ENCODE data around the gene CAPN8.

The CAPN8 gene

GRCh38 chr1:223702735-223703667 is 37.5 kb upstream of the CAPN8 start:
- DNase-seq (ENCODE audit: low read depth), result no peak

GRCh38 chr1:223700942-223701637 is 35.6 kb upstream of the CAPN8 start:
- no peak for DNase-seq (ENCODE audit: low read depth)

DNA sequence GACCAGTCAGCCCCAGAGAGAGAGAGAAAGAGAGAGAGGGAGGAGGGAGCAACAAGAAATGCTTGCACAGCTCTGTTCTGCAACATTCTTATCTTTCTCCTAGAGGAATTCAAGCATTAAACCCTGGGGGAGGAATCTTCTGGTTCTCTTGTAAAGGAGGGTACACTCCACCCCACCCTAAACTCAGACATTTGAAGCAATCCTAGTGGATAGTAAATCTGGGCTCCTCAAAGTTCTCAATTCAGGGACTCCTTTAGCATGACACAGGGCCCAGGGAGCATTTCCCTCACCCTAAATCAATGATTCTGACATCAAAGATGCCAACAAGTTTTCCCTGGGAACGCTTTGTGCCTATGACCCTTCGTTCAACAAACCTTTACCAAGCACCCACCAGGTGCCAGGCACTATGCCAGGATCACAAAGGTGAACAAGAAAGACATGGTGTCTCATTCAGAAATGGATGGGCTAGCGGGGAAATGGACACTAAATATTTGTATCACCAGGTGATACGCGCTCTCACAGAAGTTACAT is 35.0 kb upstream of the CAPN8 start:
- no peak for DNase-seq (ENCODE audit: low read depth)

- DNase-seq (ENCODE audit: low read depth), result no peak
These were observed 30.4 kb upstream of the CAPN8 start for GRCh38 chr1:223695941-223696340.

DNA sequence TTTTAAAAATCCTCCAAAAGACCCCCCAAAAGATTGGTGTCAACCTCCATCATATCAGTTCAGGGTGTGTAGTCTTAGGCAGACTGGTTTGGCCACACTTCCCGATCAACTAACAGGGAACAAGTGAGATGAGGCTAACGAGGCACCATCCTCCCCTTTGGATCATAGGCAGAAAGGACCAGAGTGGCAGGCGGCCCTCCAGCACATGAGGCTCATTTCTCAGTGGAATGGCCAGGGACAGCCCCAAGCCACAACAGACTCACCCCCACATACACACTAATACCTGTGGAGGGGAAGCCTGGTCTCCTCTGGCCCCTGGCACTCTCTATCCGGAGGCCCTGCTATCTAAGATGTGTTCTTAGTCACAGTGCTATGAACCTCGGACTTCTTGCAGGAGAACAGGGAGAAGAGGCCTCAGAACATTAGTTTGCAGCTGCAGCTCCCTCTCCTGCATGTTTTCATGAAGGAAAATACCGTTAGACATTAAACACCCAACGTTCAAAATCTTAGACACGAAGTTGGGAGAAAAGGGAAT is 29.6 kb upstream of the CAPN8 start:
- no peak for DNase-seq (ENCODE audit: low read depth)

DNA sequence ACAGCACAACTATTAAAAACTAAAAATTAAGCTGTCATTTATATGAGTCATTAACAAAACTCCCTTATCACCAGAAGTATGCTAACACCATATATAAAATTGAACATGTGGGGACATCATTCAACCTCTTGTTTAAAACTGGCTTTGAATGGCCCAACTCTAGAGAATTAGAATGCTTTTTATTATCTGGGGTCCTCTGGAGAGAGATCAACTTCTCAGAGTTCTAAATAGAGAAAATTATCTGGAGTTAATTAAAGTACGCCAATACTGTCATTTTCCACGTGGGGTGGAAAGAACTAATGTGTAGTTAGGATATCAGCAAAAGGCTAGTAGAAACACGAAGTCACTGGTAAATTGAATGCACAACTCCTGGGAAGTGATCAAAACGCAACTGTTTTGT is 25.6 kb upstream of the CAPN8 start:
- no peak for DNase-seq (ENCODE audit: low read depth)

DNA sequence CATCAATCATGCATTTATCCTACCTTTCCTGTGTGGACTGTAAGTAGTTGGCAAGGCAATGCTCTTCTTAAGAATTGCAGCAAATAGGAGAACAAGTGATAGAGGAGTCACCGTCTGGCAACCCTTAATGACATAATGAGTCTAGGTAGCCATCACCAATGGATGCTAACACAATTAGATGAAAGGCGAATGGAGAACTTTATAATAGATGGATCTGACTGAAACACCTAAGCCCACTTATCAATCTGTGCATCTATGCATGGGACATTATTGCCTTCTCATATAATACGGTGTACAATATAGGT is 18.9 kb upstream of the CAPN8 start:
- no peak for DNase-seq (ENCODE audit: low read depth)

DNA sequence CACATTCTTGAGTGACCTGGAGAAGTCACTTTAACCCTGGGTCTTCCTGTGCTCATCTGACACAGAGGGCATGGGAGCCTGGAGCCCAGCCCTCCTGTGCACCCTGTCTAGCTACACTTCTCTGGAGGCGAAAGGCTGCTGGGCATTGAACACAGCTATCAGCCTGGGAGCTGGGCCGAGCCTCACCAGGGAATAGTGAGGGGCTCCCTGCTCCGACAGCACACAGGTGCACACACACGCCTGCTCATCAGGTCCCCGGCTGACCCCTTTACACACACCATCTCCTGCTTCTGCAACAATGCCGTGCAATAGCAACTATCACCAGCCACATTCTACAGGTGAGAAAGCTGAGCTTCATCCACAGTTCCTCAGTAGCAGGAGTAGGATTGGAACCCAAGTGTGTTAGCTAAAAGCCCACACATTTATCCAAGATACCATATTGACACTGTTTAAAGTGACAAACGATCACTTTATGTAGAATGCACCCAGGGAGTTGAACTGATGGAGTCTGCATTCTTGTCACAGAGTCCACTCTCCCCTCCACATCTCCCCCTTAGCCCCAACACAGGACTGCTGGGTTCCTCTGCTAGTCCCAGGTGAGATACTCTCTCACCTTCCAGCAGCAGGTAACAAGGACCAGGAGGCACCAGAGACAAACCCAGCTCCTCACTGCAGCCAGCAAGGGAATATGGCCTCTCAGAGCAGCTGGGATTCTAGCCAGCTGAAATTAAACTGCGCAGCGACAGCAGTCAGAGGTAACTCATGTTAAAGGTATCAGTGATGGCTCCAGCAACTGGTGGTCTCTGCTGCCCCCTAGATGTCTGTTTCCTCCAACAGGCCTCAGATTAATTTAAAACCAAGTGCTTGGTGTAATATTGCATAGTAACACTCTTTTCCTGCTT is 18.3 kb upstream of the CAPN8 start:
- DNase-seq (ENCODE audit: low read depth), result peak; percentile 46

DNA sequence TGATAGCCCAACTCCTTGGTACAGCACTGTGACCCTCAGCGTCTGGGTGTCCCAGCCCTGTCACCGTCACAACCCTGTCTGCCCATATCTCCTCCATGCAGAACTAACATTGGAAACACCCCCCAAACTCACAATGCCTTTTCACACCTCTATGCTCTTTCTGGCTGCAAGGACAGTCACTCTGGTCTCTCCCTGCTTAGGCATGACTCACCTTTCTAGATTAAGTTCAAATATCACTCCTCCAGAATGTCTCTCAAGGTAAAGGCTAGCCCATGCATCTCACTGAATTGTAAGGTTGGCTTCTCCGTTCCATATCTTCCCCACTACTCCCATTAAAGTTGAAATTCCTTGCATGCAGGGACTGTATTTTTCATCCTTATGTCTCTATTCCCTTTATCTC is 17.0 kb upstream of the CAPN8 start:
- no peak for DNase-seq (ENCODE audit: low read depth)

DNA sequence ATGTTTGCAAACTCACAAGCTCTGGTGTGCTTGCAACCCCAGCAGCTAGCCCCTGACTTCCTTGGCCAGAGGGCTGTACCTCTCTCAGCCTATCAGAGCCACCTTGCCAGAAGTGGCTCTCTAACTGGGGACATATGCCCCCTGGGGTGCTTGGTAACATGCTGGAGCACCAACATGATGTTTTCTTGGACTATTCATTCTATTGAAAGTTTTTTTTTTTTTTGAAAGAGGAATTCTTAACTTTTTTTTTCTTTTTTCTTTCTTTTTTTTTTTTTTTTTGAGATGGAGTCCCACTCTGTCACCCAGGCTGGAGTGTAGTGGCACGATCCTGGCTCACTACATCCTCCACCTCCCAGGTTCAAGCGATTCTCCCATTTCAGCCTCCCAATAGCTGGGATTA is 14.7 kb upstream of the CAPN8 start:
- DNase-seq (ENCODE audit: low read depth), result no peak

GRCh38 chr1:223678841-223679240 is 13.3 kb upstream of the CAPN8 start:
- no peak for DNase-seq (ENCODE audit: low read depth)

- no peak for DNase-seq (ENCODE audit: low read depth)
These were observed 8.8 kb upstream of the CAPN8 start for GRCh38 chr1:223674119-223674890.

- no peak for DNase-seq (ENCODE audit: low read depth)
These were observed 5.1 kb upstream of the CAPN8 start for GRCh38 chr1:223670458-223671159.

- no peak for DNase-seq (ENCODE audit: low read depth)
These were observed 3.7 kb upstream of the CAPN8 start for GRCh38 chr1:223669003-223669795.

DNA sequence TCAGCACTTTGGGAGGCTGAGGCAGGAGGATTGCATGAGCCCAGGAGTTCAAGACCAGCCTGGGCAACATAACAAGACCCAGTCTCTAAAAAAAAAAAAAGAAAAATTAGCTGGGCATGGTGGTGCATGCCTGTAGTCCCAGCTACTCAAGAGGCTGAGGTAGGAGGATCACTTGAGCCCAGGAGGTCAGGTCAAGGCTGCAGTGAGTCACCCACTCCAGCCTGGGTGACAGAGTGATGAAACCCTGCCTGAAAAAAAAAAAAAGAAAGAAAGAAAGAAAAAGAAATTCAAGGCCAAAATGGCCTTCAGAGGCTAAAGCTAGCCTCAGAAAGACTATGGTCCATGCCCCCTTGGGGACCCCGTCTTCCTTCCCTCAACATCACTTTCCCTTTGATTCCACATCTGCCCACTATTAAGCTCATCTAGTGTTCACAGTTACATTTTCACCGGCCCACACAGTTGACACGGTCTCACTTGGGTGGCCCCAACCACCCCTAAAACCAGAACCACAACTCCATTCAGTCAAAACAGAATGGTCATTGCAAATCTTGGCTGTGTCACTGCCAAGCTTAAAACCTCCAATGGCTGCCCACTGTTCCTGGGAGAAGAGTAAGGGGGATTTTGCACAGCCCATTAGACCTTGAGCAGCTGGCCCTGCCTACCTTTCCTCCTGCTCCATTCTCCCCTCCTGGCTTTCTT is 2.1 kb upstream of the CAPN8 start:
- DNase-seq (ENCODE audit: low read depth), result no peak

- DNase-seq (ENCODE audit: low read depth), result no peak
These were observed 1.4 kb downstream of the CAPN8 start for GRCh38 chr1:223664106-223664505.

DNA sequence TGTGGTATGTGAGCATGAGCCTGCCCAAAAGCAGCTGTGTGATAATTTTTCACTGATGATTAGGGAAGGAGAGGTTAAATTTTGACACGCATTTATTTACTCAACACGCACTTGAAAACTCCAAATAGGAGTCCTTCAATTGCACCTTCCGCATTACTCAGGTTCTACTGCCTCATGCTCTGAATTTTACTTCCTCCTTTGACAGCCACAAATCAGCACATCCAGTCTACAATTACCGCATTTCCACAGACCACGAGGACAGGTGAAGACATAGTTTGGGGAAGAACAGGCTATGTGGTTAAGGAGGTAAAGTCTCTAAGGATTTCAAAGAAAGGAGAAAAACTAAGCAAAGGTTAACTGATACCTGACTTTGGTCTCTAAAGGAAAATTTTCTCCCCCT is 2.6 kb downstream of the CAPN8 start:
- no peak for DNase-seq (ENCODE audit: low read depth)

DNA sequence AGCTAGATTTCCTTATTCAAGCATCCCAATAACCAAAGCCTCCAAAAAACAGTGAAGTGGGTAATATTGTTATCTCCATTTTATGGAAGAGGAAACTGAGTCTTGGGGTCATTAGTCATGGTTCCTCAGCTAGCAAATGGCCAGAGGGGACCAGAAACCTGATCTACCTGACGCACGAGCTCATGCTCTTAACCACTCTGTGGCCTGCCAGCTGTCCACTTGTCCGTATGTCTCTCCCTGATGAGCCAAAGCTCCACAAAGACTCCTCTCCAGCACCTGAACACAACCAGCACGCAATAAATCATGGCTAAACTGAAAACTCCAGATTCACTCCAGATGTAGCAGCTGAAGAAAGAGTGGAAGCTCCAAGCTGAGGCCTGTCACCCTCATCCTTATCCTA is 5.8 kb downstream of the CAPN8 start:
- DNase-seq (ENCODE audit: low read depth), result no peak

GRCh38 chr1:223657978-223658377 is 7.5 kb downstream of the CAPN8 start:
- no peak for DNase-seq (ENCODE audit: low read depth)
